Measurements from ENCODE around the gene LMF1. TPM values are rescaled to one million over a fixed set of nuclear protein-coding genes. Genes with fewer than 3 reads are reported as not detected.

The LMF1 gene
- total and polyA plus RNA-seq, 2 of the 13 experiments (the other 11 are each of a cell fraction or from before 2014, with no cell fraction given), result 6.8 to 8.5 TPM

- no peak for FAIRE-seq
- TF ChIP-seq ZNF709 (CRISPR knock-in tag; IDR thresholded peaks at IDR 0.05), result peak; percentile 100
- TF ChIP-seq ZBTB10 (CRISPR knock-in tag; IDR thresholded peaks at IDR 0.05; ENCODE audit: borderline replicate concordance), result no peak
Measured at GRCh38 chr16:942436-943060, 28.2 kb downstream of the LMF1 start.

GRCh38 chr16:939941-940340 is 30.8 kb downstream of the LMF1 start:
- ChIA-PET CTCF (ENCODE audit: low intra/inter-chr PET ratio, low total read pairs) (no interaction called here), POLR2A (no interaction called here)
- Histone ChIP-seq H2AFZ (ENCODE audit: low read length) (no peak overlapping the region), H3K9ac (ENCODE audit: insufficient read depth, low read depth, low read length) (no peak overlapping the region), H3K4me1 (ENCODE audit: insufficient read depth, low read length) (no peaks in the 10 kb centered on the region), H3K79me2 (ENCODE audit: insufficient read depth, low read length) (no peaks in the 10 kb centered on the region), H3K27ac (ENCODE audit: extremely low read length, insufficient read depth, low read length) (no peak overlapping the region), H4K20me1 (ENCODE audit: insufficient read depth, low read length) (no peaks in the 10 kb centered on the region), H3K9me3 (ENCODE audit: low read length) (peaks cover 6% of the 10 kb centered on the region), H3K4me2 (ENCODE audit: low read depth, low read length) (no peak overlapping the region), H3K4me3 (replicated peaks in 1 of 3; ENCODE audit: insufficient read depth in 1 of 3, low read depth in 2 of 3, low read length in 3 of 3) (no peak overlapping the region), H3K36me3 (replicated peaks in 1 of 2; ENCODE audit: control insufficient read depth in 1 of 2, insufficient read depth in 2 of 2, low read length in 2 of 2) (no peaks in the 10 kb centered on the region), H3K27me3 (ENCODE audit: control insufficient read depth in 1 of 2, insufficient read depth in 2 of 2, low read length in 2 of 2) (no peaks in the 10 kb centered on the region)
- DNase-seq (ENCODE audit: low spot score) (no peak), ATAC-seq (no peak), FAIRE-seq (no peak)
- WGBS (ENCODE audit: low lambda C conversion rate), result 86% methylated on average over 16 of the region's 17 CpGs
- intact Hi-C loops (cut with micrococcal nuclease; ENCODE audit: unreplicated experiment) (no loop called here), in situ Hi-C loops (cut with HindIII; ENCODE audit: extremely low pct_ligation_motif_present, low pct_unique_long_range_greater_than_20kb) (no loop called here)
- BruUV-seq (replicated peaks), result no TSS peak
- no peak for TF ChIP-seq ZSCAN21 (CRISPR knock-in tag; IDR thresholded peaks at IDR 0.05; ENCODE audit: borderline replicate concordance)
- TF ChIP-seq ZNF253 (CRISPR knock-in tag; IDR thresholded peaks at IDR 0.05; ENCODE audit: borderline replicate concordance), result no peak
- no peak for TF ChIP-seq LCORL (IDR thresholded peaks at IDR 0.05)
- TF ChIP-seq LCORL (CRISPR knock-in tag; IDR thresholded peaks at IDR 0.05), result no peak
- no peak for TF ChIP-seq ZNF33A (CRISPR knock-in tag; IDR thresholded peaks at IDR 0.05; ENCODE audit: borderline replicate concordance)
- TF ChIP-seq ZFY (CRISPR knock-in tag; IDR thresholded peaks at IDR 0.05), result no peak
- TF ChIP-seq ISX (CRISPR knock-in tag; conservative IDR thresholded peaks at IDR 0.05), result no peak
- no peak for TF ChIP-seq PLSCR1 (CRISPR knock-in tag; IDR thresholded peaks at IDR 0.05; ENCODE audit: borderline replicate concordance)
- no peak for TF ChIP-seq ZBTB26 (CRISPR knock-in tag; IDR thresholded peaks at IDR 0.05; ENCODE audit: borderline replicate concordance)
- no peak for TF ChIP-seq SP140L (CRISPR knock-in tag; IDR thresholded peaks at IDR 0.05; ENCODE audit: borderline replicate concordance)
- no peak for TF ChIP-seq SIN3B (IDR thresholded peaks at IDR 0.05; ENCODE audit: low read length)
- no peak for TF ChIP-seq SOX5 (CRISPR knock-in tag; IDR thresholded peaks at IDR 0.05; ENCODE audit: borderline replicate concordance)
- TF ChIP-seq GATAD2A (CRISPR knock-in tag; IDR thresholded peaks at IDR 0.05), result no peak

More at GRCh38 chr16:942436-943060, 28.2 kb downstream of the LMF1 start:
- Histone ChIP-seq H3K27ac (ENCODE audit: extremely low read length, insufficient read depth, low read length) (no peak overlapping the region), H3K4me2 (ENCODE audit: low read depth, low read length) (no peak overlapping the region), H3K4me1 (ENCODE audit: insufficient read depth, low read length) (no peaks in the 10 kb centered on the region), H3K9ac (ENCODE audit: insufficient read depth, low read depth, low read length) (no peak overlapping the region), H3K79me2 (ENCODE audit: insufficient read depth, low read length) (no peaks in the 10 kb centered on the region), H2AFZ (ENCODE audit: low read length) (no peak overlapping the region), H3K36me3 (replicated peaks in 1 of 2; ENCODE audit: control insufficient read depth in 1 of 2, insufficient read depth in 2 of 2, low read length in 2 of 2) (0 out of 5 replicates have a peak, but pooled peaks cover 0 to 3% of the 10 kb centered on the region in 2 experiments), H3K4me3 (replicated peaks in 1 of 3; ENCODE audit: insufficient read depth in 1 of 3, low read depth in 2 of 3, low read length in 3 of 3) (no peak overlapping the region), H4K20me1 (ENCODE audit: insufficient read depth, low read length) (no peaks in the 10 kb centered on the region), H3K9me3 (ENCODE audit: low read length) (peaks cover 6% of the 10 kb centered on the region), H3K27me3 (ENCODE audit: control insufficient read depth in 1 of 2, insufficient read depth in 2 of 2, low read length in 2 of 2) (no peaks in the 10 kb centered on the region)
- DNase-seq (ENCODE audit: low spot score) (no peak), ATAC-seq (no peak)
- 83% methylated on average over 4 of the region's 4 CpGs for WGBS (ENCODE audit: low lambda C conversion rate)
- POLR2A ChIA-PET, result no interaction called here
- in situ Hi-C loops (cut with HindIII; ENCODE audit: extremely low pct_ligation_motif_present, low pct_unique_long_range_greater_than_20kb), result no loop called here
- intact Hi-C loops (cut with micrococcal nuclease; ENCODE audit: unreplicated experiment), result no loop called here
- CTCF ChIA-PET (ENCODE audit: low intra/inter-chr PET ratio, low total read pairs), result no interaction called here
- BruUV-seq (replicated peaks), result no TSS peak

All from HepG2 (cell line).